Measurements from ENCODE around the gene IFNK.
"Not testable (repeated sequence)": the region's sequence is repeated elsewhere in the genome, so short reads cannot be mapped to it uniquely, and the experiment has no call there.

Gene IFNK

DNA sequence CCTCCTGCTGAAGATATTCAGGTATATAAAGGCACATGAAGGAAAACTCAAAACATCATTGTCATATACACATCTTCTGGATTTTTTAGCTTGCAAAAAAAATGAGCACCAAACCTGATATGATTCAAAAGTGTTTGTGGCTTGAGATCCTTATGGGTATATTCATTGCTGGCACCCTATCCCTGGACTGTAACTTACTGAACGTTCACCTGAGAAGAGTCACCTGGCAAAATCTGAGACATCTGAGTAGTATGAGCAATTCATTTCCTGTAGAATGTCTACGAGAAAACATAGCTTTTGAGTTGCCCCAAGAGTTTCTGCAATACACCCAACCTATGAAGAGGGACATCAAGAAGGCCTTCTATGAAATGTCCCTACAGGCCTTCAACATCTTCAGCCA, at the start of gene IFNK:
TSS of gene IFNK (plus strand) at position 55 of the 400 bp plus-strand sequence. CDS start at position 102, 47 bp downstream.
- no peak for DNase-seq

DNA sequence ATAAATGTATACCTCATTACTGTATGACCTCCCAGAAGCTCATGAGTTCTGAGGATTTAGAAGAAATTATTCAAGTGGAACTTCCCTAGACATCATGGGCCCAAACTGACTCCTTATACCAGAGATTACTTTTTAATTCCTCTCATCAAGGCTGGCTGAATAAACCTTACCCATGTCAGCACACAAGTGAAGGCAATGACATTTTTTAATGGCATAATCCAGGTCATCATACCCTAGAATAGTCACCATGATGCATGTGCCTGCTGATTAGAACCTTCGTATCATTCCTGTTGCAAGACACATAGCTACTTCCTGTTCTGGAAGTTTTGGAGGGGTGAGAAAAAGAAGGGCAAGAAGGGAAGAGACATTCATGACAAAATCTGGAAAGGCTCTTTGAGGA, 49.8 kb upstream of the IFNK start:
- no peak for DNase-seq

DNA sequence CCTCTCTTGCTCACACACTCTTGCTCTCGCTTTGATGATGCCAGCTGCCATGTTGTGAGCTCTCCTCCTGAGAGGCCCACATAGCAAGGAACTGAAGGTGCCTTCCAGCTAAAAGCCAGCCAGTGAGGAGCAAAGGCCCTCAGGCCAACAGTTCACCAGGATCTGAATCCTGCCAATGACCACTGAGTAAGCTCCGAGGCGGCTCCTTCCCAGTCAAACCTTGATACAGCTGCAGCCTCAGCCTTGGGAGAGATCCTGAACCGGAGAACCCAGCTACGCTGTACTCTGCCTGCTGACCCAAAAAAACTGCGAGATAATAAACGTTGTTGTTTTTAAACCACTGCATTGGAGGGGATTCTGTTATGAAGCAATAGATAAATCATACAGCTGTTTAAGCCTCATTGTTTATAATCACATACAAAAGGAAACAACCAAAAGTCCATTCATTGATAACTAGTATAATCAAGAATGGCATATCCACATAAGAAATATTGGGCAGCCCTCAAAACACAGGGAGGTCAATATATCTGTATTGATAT, 49.0 kb upstream of the IFNK start:
- DNase-seq: no peak

DNA sequence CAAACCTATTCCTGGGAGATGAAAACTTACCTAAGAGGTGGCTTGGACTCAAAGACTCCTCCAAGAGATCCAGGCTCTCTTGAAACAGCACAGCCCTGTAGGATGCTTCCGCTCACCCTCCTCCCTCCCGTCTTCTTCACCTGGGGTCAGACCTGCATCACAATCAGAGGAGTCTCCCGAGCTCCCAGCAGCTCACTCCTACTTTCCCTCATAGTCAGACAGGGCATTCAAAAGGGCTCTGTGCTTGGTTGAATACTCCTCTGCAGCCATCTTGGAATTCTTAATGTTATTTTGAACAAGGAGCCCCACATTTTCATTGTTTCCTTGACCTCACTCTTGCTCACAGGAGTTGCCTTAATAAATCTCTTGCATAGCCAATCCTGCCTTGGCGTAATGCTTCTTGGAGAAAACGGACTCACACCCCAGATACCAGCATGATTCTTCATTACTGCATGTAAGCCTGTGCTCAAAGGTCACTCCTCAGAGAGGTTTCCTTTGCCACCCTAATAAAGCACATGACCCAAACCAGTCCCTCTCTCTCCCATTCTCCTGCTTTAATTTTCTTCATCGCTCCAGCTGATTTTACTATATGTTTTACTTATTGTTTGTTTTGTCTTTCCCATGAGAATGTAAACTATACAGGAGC, 47.1 kb upstream of the IFNK start:
- DNase-seq: no peak

DNA sequence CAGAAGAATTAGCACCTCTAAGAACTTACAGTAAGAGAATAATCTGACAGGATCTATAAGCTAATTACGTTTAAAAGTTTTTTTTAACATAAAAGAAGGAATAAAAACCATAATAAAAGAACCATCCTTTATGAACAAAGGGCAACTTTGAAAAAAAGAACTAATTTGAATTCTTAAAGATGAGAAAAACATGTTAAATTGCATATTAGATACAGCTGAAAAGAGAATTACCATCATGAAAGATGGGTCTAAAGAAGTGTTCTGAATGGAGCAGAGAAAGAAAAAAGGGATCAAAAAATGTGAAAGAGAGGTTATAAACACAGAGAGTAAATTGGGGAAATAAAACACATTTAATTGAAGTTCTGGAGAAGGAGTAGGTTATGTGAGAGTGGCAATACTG, 45.8 kb upstream of the IFNK start:
- DNase-seq: no peak

DNA sequence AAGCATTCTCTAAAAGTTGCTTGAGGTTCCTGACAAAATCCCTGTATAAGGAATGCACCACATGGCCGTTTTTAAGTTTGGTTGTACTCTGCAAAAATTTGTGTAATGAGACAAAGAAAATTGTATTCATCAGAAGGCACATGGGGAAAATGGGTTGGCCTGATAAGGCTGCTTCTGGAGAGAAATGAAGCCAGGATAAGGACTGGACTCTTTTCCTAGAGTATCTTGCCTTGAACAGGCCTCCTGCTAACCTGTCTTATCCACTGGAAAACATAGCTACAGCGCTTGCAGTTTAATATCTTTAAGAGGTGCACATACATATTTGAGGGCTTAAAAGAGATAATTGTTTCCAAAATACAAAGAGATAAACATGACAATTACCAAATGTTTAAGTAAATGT, 41.4 kb upstream of the IFNK start:
- no peak for DNase-seq

GRCh38 chr9:27483576-27483975, 40.5 kb upstream of the IFNK start:
- no peak for DNase-seq

GRCh38 chr9:27485158-27485557, 38.9 kb upstream of the IFNK start:
- DNase-seq: no peak

GRCh38 chr9:27487128-27487640, 36.9 kb upstream of the IFNK start:
- DNase-seq: no peak

DNA sequence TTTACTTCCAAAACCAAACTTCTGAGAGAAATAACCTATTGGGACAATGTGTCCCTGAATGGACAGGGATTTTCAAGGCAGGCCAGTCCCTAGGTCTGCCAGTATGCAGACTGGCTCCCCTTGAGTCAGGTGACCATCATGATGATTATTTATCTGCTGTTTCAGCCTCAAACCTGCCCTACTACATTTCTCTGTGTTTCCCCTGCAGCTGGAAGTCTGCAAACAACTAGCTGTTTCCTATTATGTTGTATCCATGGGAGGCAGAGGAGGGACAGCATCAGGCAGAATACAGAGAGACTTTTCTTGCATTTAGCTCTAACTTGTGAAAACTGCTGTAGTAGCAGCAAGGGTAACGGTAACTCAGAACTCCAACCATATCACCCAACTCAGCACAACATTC, 36.2 kb upstream of the IFNK start:
- no peak for DNase-seq

DNA sequence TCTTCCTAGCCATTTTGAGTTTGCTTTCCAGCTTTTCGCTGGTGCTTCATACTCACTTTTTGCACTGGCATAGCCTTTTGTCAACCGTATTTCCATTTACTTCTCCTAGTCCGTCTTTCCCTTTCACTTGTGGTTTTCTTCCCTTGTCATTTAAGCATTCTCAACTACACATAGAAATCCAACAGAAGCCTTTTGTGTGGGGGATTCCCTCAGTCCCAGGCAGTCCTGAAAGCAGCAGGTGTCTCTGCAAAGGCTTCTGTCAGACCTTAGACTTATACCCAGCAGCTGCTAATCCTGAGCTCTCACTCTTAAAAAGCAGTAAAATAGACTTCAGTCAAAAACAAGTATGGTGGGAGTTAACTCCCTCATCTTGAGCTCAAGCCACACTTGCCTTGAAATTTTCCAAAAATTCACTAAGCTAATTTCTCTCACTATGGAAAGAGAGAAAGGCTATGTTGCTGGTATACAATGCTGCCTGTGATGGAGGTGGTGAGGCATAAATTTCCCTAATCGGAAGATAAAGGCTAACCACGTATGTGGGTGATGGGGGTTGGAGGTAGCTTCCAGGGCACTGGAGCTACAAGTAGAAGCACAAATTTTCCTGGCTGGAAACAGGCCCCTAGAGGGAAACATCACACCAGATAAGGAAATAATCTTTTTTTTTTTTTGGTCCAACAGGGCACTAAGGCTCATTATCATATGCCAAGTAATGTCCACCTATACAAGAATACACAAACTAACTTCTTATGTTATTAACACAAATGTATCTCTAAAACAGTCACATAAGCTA, 34.8 kb upstream of the IFNK start:
- no peak for DNase-seq

- no peak for DNase-seq
These were observed 32.9 kb upstream of the IFNK start for GRCh38 chr9:27491154-27491553.

GRCh38 chr9:27495480-27496134, 28.5 kb upstream of the IFNK start:
- DNase-seq: no peak

GRCh38 chr9:27496135-27496504, 28.0 kb upstream of the IFNK start:
- no peak for DNase-seq

DNA sequence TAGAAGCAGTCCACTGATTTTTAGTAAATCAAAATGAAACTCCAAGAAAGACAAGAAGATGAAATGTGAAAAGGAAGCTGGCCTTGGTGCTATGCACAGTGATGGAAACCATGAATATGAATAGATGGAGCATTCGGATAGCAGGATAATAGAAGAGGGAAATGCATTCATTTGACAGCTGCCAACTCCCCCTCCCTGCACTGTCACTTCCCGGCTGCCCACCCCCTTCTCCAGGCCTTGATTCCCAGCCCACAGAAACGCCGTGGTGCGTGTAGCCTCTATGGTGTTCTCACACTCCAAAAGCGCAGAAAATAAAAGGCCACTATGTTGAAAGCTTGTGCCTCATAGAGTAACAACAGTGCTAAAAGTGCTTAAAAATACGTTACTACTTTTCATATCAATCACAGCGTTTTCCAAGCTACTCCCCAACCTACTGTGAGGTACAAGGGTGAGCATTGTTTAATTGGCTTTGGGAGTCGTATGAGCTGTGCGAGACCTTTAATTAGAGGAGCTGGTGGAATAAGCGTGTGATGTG, 26.1 kb upstream of the IFNK start:
- DNase-seq: no peak

GRCh38 chr9:27499451-27499850, 24.6 kb upstream of the IFNK start:
- no peak for DNase-seq

- not testable (repeated sequence) for DNase-seq
These were observed 23.2 kb upstream of the IFNK start for GRCh38 chr9:27500902-27501301.

DNA sequence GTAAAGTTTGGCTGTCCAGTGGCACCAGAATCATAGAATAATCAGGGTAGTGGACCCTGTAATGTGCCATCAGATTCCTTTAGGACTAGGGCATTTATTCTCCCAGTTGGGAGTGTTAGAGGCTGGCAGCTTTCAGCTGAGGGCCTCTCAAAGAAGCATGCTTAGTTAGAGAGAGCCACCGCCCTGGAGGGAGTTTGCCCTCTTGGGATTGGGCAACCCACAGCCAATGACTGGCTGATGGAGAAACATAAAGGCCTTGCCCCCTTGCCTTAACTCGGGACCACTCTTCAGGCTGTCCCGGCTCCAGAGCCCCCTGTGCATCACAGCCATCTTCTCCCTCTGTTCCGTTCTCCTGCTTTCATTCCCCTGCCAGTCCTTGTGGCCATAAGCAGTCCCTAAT, 20.5 kb upstream of the IFNK start:
- no peak for DNase-seq

DNA sequence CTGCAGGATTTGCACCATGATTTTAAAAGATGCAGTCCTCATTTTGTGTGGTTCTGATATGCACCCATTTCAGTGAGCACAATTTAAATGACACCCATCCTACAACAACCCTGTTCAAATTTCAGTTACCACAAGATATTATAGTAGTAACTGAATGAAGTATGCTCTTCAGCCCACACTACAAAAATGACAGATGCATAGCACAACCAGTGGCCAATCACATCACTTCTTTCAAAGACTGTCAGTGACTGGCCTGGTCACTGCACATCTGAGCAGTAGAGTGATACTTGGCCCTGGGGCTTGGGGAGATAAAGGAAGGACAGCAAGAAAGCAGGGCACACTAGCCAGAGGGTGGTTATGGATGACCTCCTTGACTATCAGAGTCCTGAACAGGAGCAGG, 19.8 kb upstream of the IFNK start:
- no peak for DNase-seq

- no peak for DNase-seq
These were observed 18.3 kb upstream of the IFNK start for GRCh38 chr9:27505744-27506161.

DNA sequence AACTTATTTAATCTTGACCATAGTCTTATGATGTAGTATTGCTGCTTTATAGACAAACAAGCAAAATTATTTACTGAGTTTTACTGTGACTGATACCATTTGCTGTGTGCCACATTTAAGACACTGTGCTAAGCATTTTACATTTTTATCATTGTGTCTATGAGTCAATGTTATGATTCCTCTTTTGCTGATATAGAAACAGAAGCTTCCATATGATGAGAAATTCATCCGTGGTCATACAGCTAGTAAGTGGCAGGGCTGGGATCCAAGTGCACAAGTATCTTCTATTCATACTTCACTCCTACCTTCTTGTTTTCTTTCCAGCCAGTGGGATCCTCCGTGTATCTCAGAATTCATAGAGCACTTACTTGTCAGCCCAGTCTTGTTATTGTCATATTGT, 17.1 kb upstream of the IFNK start:
- no peak for DNase-seq

DNA sequence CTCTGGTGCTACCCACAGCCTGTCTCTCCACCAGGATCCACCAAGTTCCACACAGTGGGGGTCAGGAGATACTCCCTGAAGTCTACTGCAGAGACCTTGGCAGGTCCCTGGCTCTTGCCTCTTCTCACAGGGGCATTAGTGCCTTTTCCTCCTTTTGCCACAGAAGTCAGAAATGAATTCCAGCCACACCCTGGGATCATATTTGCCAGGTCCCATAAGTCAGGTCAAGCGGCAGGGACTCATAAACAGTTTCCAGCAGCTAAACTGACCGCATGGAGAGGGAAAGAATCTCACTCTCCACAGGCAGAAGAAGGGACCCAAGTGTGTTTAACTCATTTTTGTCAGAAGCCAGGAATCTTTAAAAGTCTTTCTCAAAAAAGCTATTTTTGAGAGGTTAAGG, 13.3 kb upstream of the IFNK start:
- no peak for DNase-seq

GRCh38 chr9:27511771-27512170, 12.3 kb upstream of the IFNK start:
- no peak for DNase-seq

Data from DMS79 treated with DMSO at 0.1 percent for 48 hours (cell line).